GM18861 (cell line): ENCODE results near the gene PERCC1.
"Not testable (repeated sequence)": the region's sequence is repeated elsewhere in the genome, so short reads cannot be mapped to it uniquely, and the experiment has no call there.

ENCODE experiments used
- ATAC-seq: cut with Tn5 transposase; IDR thresholded peaks from one replicate; pipeline ENCODE4 v1.9.1; 2021; ENCODE audit not compliant: unreplicated experiment

Gene PERCC1

DNA sequence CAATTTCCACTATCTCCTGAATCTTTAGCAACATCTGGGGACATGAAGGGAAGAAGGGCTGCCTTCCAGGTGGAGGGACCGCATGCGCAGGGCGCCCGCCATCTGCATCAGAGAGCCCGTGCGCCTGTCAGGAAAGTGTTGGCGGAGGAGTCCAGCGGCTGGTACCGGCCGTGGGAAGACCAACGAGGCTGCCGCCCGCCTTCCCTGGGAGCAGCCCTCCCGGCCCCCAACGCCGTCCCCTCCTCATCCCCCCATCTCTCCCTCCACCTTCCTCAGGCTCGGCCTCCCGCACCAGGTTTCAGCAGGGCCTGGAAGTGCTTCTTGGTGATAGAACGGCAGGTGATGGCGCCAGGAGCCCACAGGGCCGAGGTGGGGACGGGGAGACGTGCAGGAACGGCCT lies 35.2 kb downstream of the PERCC1 start:
- ATAC-seq: no peak

DNA sequence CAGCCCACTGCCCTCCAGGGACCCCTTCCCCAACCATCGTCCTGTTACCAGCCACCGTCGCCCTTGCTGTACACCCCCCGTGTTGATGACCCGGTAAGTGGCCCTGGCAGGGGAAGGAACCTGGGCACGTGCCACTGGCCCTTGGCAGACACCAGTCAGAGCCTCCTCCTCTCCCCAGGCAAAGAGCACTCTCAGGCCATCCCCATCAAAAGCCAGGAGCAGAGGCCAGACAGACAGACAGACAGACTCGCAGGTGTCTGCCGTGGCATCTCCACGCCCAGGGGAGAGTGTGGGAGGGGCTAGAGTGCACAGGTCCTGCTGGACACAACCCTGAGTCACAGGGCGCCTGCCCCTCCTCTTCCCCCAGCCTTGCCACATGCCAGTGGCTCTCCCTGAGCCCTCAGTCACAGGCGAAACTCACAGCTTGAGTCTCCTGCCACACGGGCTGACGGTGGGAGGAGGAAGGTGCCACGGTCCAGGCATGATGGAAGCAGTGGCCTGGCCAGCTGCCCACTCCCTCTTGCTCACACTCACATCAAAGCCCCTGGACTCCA lies 36.2 kb downstream of the PERCC1 start:
- ATAC-seq: no peak

DNA sequence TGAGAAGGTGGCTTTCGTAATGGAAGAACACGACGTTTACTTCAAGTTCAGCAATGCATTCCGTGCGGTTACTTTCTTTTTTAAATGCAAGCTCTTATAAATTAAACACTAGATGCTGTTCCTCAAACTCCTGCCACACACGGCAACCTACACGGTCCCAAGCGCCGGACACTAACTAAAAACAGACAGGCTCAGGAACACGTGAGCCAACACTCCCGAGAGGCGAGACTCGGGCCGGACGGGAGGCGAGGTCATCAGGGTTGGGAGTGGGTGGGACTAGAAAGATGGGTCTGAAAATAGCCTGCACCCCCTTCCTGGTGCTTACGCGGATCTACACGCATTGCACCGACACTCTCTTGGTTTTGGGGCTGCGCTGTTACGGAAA lies 37.5 kb downstream of the PERCC1 start:
- ATAC-seq: no peak

DNA sequence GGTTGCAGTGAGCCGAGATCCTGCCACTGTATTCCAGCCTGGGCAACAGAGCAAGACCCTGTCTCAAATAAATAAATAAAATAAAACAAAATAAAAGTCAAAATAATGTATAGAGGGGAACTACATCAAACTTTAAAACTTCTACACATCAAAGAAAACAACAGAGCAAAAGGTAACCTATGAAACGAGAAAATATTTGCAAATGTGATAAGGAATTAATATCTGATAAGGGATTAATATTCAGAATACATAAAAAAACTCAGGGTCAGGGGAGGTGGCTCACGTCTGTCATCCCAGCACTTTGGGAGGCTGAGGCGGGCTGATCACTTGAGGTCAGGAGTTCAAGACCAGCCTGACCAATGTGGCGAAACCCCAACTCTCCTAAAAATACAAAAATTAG lies 38.3 kb downstream of the PERCC1 start:
- not testable (repeated sequence) for ATAC-seq

DNA sequence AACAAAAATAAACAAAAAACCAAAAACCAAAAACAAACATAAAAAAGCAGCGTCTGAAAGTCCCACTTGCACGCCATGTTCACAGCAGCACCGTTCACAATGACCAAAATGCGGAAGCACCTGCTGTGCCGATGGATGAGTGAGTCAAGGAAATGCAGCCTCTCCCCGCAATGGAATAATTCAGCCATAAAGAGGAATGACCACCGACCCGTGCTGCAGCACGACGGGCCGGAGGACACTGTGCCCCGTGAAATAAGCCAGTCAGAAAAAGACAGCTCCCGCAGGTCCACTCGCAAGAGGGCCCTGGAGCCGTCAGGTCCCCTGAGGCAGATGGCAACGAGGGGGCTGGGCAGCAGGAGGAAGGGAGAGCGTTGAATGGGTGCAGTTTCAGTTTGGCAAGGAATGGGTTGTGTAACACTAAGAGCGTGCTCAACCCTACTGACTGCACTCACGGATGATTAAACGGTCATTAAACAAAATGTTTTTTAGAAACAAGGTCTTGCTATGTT lies 38.9 kb downstream of the PERCC1 start:
- ATAC-seq: no peak

DNA sequence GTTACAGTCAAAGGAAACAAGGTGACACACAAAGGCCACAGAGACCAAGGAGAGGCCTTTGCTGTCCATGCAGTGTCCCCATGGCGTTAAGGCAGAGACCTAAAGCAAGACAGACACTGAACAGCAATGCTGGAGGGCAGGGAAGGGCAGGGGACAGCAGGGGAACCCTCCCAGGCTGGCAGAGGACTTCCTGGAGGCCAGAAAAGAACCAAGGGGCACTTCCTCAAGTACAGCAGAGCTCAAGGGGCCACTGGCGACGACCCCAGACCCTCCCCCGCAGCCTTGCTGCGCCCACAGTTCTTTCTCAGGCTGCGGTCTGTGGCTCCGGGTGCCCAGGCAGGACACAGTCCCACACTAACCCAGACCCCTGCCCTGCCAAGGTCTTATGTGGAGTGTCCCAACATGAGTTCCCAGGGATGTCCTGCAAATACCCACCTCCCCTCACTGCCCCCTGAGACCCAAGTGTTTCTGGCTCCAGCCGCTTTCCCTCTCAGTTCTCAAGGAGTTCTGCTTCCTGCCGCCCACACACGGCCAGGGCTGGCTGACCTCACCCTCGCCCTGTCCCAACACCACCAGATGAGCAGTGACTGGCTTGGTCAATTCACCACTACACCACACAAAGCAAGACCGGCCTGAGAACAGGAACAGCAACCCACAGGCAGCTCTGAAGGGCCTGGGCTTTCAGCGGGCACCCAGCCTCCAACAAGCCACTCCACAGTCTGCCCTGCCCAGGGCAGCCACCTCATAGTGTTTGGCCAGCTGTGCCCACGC lies 39.8 kb downstream of the PERCC1 start:
- ATAC-seq: no peak

DNA sequence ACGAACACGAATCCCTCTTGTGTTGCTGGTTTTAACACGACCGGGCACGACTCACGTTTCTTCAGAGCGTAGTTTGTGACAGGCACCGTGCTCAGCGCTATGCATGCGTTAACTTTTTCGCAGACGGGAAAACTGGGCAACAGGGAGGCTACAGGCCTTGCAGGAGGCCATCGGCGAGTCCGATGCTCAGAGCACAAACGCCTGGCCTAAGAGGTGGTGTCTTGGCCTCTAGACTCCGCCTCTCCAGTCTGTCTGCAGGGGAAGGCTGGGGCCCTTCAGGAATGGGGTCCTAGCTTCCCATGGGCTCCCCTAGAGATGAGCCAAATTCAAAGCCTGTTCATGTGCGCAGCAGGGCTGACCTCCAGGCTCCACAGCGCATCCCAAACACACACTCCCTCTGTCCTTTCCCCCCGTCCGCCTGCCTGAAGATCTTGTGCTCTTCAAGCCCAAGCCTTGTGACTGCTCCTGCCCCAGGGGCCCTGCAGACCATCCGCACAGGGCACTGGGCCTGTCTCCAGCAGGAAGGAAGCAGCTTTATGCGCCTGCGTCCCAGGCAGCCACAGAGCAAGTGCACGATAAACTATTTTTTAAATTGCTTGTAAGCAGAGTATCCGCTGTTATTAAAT lies 40.8 kb downstream of the PERCC1 start:
- no peak for ATAC-seq

DNA sequence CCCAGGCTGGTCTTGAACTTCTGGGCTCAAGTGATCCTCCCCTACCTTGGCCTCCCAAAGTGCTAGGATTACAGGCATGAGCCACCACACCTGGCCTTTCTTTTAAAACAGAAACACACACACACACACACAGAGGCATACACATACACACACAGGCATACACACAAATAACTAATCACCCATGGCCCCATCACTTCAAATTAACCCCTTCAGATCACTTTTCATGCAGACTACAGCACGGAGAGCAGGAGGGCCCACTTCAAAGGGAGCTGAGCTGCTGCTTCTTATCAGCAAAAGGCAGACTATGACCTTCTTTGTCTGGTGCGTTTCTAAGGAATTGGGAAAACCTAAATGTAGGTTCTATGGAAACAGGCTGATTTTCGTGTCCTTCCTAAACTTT lies 42.1 kb downstream of the PERCC1 start:
- ATAC-seq: no peak

DNA sequence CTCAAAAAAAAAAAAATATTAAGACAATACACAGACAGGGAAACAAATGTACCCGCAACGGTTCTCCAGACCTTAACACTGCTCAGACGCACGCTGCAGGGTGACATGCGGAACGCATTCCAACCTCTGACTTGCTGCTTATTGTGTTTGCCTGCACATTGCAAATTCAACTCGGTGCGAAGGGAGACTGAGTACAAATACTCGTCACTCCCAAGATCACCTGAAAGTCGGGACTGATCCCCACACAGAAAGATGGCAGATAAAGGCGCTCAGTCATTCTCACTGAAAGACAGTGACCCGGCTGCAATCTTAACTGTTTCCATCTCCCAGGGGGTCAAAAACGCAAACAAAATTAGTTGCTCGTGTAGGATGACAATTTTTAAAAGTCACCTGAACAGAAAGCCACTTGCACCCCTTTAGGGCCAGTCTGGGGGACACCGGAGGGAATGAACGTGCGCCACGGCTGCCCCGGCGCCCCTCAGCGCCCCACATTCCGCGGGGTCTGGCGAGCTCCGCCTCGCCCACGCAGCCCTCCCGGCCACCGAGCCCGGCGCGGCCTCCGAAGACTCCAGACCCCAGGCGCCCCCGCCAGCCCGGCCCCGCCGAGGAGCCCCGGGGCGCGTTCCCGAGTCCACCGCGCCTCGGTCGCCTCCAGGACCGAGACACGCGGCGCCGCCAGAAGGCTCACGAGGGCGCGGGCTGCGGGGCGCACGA lies 43.4 kb downstream of the PERCC1 start:
- ATAC-seq: peak; percentile 12

DNA sequence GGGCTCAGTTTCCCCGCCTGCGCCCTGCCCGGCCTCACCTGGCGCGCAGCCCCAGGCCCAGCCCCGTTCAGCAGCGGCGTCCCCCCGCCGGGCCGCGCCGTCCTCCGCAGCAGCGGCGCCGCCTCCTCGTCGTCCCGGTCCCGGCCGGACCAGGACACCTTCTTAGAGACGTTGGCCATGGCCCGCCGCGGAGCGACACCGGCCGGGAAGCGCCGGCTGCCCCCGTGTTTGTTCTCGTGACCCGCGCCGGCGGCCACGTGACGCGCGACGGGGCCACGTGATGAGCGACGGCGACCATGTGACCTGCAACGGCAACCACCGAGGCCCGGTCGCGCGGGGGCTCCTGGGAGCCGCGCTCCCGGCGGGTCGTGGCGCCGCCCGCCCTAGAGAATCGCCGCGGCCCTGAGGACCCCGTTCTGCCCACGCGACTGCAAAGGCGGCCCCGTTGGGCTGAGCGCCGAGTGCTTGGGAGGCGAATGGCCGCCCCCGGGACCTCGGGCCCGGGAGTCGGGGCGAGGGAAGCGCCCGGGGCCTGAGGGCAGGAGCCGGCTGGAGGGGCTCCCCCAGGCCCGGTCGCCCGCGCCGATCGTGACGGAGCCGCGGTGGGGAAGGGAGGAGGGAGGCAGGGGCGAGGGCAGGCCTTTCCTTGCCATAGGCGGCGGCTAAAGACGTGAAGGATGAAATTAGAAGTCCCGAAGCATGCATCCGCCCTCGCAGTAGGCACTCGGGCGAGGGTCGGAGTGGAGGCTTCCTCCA lies 44.1 kb downstream of the PERCC1 start, which contains the start of gene CLCN7:
Gene CLCN7, minus strand, starts transcription at position 233 of the 756 bp plus-strand sequence. Its CDS starts 54 bp downstream, at position 179.
- ATAC-seq: peak; percentile 69

DNA sequence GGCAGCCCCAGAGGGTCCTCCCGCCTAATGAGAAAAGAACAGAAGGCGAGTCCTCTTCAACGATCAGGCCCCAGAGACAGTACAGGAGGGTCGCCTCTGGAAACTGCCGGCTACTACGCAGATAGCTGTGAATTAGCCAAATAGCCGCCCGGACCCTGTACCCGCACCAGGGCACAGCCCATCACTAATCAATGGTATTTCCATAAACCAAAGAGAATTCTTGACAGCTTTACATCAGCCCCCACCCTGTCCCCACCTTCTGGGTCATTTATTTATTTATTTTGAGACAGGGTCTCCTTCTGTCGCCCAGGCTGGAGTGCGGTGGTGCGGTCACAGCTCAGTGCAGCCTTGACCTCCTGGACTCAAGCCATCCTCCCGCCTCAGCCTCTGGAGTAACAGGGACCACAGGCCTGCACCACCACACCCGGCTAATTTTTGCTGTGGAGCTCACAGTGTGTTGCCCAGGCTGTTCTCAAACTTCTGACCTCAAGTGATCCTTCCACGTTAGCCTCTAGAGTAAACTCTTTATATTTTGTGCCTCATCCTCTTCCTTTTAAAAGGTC lies 44.8 kb downstream of the PERCC1 start:
- ATAC-seq: no peak

DNA sequence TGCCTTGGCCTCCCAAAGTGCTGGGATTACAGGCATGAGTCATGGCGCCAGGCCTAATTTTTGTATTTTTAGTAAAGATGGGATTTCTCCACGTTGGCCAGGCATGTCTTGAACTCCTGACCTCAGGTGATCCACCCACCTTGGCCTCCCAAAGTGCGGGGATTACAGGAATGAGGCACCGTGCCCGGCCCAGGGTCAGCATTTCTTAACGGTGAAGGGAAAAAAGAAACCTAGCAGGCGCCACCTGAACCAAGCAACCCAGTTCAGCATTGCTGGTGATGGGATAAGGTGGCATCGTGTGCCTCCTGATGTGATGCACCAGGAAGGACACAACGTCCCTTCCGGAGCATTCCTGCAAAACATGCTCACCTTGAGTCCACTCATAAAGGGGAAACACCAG lies 46.2 kb downstream of the PERCC1 start:
- no peak for ATAC-seq

DNA sequence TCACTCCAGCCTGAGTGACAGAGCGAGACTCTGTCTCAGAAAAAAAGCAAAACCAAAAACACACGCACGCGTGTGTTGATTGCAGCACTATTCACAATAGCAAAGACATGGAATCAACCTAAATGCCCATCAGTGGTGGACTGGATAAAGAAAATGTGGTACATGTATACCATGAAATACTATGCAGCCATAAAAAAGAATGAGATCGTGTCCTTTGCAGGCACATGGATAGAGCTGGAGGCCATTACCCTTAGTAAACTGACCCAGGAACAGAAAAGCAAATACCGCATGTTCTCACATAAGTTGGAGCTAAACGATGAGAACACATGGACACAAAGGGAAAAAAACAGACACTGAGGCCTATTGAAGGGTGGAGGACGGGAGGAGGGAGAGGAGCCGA lies 48.1 kb downstream of the PERCC1 start:
- not testable (repeated sequence) for ATAC-seq

DNA sequence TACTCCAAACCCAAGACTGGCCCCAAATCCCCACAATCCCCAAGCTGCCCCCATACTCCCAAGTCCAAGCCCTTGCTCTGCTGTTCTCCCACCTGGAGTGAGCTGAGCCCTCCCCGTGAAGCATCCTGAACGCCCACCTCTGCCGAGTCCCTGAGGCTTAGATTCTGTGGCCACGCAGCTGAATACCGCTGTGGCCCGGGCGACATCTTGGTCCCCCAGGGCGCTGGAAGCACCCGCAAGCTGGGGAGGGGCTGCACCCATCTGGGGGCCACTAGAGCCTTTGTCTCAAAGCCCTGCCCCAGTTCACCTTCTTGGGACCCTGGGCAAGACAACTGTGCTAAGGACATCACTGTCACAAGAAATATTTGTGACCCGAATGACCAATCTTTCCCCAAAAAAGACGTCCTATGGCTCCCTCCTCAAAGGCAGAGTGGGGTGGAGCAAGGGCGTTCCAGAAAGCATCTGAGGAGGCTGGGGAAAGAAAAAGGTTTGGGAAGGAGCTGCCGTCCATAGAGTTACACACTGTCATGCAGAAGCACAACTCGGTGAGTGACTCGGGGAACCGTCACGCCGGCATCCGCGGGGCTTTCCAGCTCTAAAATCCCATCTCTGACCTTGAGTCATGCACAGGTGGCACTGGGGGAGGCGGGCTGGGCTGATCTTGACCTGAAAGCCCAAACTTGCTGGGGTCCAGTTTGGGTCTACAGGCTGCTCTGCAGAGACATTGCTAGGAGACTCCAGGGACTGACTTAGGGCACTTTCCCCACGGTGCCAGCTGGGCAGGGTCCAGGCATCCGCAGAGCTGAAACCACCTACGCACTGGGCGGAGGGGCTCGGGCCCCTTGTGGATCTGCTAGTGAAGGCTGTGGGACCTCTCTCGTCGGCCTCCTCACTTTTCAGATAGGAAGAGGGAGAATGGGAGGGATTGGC lies 51.3 kb downstream of the PERCC1 start:
- no peak for ATAC-seq
